GM13977 (cell line): ENCODE data around the gene ARAF.

ENCODE experiments used
- DNase-seq: peaks from one replicate; pipeline ENCODE4 v3.0.0; 2012; ENCODE audit warnings: low spot score
- in situ Hi-C: fragments of 300-500 bp; cut with MboI; formaldehyde crosslinking; loops from one replicate; pipeline ENCODE4 v1.12.0; 2022; ENCODE audit warnings: low sequenced_read_pairs, low pct_unique_long_range_greater_than_20kb, mixed read lengths, inconsistent platforms; ENCODE audit not compliant: unreplicated experiment
- TF ChIP-seq, protein P1 (sequence below): IDR thresholded peaks from 2 replicates; pipeline ENCODE4 v1.5.1; 2012; ENCODE audit warnings: mild to moderate bottlenecking, control low read depth; ENCODE audit not compliant: insufficient read depth; ENCODE audit errors: extremely low read depth, missing control alignments

Gene ARAF

DNA sequence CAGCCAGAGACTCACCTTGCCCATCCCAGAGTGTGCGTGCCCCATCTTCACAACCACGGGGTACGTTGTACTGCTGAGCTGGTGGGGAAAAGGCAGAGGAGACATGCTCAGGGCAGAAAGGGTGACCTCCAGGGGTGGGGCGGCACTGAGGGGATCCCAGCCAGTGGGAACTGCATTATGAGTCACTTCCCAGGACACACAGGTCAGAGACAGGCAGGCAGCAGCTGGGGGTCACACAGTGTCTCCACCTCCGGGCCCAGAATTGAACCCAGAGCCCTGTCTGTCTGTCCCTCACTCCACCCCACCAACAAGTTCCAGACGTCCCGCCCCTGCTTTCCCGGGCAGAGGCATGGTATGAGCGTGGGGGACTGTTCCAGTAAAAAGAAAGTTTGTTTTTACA lies 16.4 kb downstream of the ARAF start:
- in situ Hi-C loops = no loop called here
- DNase-seq = no peak
- TF ChIP-seq, protein P1, sequence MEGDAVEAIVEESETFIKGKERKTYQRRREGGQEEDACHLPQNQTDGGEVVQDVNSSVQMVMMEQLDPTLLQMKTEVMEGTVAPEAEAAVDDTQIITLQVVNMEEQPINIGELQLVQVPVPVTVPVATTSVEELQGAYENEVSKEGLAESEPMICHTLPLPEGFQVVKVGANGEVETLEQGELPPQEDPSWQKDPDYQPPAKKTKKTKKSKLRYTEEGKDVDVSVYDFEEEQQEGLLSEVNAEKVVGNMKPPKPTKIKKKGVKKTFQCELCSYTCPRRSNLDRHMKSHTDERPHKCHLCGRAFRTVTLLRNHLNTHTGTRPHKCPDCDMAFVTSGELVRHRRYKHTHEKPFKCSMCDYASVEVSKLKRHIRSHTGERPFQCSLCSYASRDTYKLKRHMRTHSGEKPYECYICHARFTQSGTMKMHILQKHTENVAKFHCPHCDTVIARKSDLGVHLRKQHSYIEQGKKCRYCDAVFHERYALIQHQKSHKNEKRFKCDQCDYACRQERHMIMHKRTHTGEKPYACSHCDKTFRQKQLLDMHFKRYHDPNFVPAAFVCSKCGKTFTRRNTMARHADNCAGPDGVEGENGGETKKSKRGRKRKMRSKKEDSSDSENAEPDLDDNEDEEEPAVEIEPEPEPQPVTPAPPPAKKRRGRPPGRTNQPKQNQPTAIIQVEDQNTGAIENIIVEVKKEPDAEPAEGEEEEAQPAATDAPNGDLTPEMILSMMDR = no peak

DNA sequence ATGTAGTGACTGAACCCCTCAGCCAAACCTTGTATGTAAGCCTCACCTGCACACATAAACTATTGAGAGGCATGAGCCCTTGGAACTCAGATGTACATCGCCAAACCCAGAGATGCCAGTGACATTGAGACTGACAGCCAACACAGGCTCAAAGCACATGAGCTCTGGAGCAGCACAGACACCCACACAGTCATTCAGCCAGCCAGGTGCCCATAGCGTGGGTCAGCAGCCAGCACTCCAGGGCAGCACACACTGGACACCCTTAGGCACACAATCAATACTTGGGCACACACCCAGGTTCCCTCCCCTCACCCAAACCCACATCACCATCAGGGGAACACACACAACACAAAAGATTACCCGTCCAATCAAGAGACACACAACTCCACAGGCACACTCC lies 16.9 kb downstream of the ARAF start:
- in situ Hi-C loops = no loop called here
- TF ChIP-seq, protein P1 = no peak
- no peak for DNase-seq

DNA sequence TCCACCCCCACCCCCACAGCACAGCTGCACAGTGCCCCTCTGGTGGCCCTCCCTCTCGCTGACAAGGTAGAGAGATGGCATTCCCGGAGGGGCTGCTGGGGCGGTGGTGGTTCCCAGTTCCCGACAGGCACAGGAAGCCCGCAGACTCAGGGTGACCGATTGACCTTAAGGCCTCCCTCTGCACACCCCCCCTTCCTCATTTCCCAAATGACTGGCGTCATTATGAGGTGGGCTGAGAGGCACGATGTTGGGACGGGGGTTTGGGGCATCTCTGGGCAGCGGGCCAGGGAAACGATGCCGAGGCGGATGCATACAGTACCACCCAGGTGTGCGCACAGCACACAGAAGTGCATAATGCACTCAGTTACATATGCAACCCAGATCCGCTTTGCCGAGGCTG lies 17.7 kb downstream of the ARAF start:
- no peak for DNase-seq
- TF ChIP-seq, protein P1 = no peak
- in situ Hi-C loops = no loop called here

DNA sequence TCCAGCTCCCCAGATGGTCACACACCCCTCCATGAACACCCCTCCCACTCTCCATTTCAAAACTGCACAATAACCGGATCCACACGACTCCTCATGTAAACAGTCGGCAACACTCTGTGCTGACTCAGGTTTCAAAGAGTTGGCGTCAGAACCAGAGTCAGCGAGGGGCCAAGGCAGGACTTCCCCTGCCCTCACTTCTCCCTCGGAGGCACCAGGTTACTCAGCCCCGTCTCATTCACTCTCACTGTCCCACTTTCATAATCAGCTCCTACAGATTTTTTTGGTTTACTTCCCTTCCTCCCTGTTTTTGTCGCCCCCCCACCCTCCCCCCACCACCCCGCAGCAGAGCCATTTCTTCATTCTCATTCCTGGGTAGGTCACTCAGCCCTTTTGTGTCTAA lies 18.5 kb downstream of the ARAF start:
- TF ChIP-seq, protein P1 = no peak
- in situ Hi-C loops = no loop called here
- DNase-seq = peak; percentile 69

DNA sequence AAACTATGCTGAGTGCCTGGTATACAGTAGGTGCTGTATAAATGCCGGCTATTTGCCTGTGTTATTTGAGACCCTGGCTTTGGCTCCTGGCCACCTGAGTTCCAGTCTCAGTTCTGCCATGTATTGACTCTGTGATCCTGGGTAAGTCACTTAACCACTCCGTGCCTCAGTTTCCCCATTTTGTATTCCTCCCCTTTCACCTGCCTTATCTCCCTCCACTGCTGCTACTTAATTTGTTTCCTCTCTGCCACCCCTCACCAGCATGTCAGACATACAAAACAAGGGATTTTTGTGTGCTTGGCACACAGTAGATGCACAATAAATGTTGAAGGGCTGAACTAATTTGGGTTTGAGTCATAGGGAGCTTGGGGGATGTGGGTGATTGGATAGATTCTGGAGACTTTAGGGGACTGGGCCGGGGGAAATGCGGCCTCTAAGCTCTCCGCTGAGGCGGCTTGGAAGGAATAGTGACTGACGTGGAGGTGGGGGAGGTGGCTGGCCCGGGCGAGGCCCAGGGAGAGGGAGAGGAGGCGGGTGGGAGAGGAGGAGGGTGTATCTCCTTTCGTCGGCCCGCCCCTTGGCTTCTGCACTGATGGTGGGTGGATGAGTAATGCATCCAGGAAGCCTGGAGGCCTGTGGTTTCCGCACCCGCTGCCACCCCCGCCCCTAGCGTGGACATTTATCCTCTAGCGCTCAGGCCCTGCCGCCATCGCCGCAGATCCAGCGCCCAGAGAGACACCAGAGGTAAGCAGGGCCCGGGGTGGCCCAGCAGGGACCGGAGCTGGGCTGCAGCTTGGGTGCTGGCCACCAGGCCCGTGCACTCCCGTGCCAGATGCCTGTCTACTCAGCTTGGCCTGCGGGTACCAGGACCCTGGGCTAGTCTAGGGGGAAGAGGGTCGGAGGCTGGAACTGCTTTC lies 21.0 kb downstream of the ARAF start, which contains the start of gene TIMP1:
Gene TIMP1 (plus strand): TSS at position 706 of the 917 bp plus-strand sequence. CDS start 980 bp downstream, outside the sequence.
- TF ChIP-seq, protein P1 = no peak
- DNase-seq = peak; percentile 84
- in situ Hi-C loops = no loop called here

DNA sequence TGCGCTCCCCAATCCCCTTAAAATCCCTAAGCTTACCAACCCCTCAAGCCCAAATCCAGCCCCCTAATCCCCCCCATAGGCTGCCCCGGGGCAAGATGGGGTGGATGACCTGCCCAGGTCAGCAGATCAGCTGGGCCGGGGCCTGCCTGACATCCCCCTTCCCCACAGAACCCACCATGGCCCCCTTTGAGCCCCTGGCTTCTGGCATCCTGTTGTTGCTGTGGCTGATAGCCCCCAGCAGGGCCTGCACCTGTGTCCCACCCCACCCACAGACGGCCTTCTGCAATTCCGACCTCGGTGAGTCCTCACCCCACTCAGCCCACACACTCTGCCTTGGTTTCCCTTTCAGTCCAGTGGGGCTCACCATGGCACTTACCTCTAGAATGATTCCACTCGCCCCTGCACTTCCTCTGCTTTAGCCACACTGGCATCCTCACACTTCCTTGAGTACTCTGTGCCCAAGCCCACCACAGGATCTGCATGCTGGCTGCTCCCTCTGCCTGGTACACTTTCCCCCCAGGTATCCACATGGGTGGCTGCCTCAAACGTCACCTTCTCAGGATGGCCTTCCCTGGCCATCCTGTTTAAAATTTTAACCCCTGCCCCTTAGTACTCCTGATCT lies 22.3 kb downstream of the ARAF start:
- in situ Hi-C loops = no loop called here
- TF ChIP-seq, protein P1 = no peak
- DNase-seq = no peak
